Stimulated activated CD4-positive, alpha-beta T cell treated with anti-CD3 and anti-CD28 coated beads, Interleukin-4, amount 100 ng/mL, for 1 hour (primary cell): ENCODE measurements around the gene TNS1.

ENCODE experiments used
- DNase-seq: peaks from one replicate; pipeline ENCODE4 v3.0.0-alpha.2; 2020

TNS1 gene

GRCh38 chr2:217955881-217956493 lies 46.8 kb downstream of the TNS1 start:
- no peak for DNase-seq

DNA sequence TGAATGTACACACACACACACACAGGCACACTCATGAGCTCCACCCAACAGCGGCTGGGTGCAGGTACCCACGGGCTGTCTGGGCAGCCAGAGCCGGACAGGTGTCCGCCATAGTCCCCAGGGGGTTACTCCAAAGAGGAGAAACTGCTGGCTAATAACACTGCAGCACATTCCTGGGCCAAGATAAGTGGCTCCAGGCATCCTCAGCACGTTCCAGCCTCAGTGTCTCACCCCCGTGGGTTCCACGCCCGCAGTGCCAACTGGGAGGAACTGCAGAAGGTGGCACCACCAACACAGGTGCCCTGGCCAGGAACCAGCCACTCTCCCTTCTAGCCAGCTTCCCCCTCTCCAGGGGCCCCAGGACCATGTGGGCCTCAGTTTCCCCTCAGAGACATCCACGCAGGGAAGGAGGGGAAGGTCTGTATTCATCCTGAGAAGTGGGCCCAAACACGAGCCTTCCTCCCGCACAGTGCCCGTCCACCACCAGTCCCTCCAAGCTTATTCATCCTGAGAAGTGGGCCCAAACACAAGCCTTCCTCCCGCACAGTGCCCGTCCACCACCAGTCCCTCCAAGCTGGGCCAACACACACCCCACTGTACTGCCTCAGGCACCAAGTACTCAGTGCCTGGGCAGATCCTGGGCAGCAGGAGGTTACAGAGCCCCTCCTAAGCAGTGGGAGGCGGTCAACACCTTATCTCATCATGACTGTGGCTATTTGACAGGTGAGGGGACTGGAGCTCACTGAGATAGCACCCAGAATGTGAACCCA lies 47.6 kb downstream of the TNS1 start:
- no peak for DNase-seq

DNA sequence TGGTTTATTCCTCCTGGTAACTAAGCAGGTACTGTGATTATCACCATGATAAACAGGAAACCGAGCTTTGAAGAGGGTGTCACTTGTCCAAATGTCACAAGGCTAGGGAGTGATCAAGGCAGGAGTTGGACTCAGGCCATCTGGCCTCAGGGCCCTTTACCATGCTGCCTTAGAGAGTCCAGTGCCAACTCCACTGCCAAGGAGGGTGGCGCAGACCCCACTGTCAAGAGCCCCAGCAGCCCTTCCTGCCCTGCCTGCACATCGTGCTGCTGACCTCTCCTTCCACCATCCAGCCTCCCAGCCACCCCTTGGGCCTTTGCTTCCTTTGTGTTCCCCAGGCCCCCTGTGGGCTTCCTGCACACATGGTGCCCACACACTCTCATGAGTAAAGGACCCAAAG lies 48.3 kb downstream of the TNS1 start:
- no peak for DNase-seq

DNA sequence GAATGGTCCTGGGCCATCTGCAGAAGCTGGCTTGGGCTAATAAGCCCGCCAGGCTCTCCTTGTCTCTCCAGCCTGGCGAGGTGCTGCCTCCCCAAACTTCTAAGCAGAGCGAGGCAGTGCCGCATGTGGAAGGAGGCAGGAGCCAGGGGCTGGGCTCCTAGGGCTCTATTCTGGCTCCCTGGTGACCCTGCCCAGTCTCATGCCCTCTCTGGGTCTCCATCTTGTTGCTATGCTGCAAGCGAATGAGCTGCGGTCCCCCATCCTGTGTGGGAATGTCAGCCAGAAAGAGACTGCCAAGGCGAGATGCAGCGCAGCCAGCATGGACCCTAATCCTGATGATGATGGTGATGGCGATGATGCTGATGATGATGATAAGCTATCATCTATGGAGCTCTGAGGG lies 48.7 kb downstream of the TNS1 start:
- no peak for DNase-seq

DNA sequence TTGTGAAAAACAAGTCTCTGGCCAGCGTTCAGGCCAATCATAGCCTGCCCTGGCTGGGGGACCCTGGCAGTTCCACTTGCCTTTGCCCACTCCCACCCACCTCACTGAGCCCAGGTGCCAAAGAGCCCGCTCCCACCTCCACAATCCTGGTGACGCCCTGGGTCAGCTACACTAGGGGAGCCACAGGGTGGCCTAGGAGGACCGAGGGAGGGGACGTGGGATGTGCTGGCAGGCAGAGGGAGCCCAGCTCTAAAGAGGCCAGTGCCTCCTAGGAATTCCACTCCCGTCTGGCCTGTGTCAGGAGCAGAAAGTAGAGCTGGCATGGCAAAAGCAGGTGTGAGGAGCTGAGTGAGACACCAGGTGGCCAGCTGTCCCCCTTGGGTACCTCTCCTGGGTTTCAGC lies 49.3 kb downstream of the TNS1 start:
- no peak for DNase-seq

DNA sequence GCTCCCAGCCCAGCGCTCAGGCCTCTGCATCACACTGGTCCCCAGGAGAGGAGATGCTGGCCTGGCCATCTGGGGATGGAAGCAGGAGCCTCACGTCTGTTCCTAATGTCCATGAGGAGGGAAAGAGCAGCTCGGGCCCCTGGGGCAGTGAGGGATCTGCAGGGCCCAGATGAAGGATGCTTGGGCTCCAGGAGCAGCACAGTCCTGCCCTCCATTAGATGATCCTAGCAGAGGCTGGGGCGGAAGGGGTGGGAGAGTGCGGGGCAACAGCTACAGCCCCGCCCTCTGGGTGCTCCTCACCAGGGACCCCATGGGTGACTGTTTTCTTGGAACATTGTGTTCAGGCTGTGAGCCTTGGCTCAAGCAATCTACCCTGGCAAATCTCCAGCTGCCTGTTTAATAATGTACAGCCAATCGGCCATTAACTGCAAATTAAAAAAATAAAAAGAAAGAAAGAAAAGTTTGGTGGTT lies 49.7 kb downstream of the TNS1 start:
- DNase-seq = no peak

- no peak for DNase-seq
These were observed 50.4 kb downstream of the TNS1 start for GRCh38 chr2:217952409-217952808.

GRCh38 chr2:217951521-217952247 lies 51.1 kb downstream of the TNS1 start:
- no peak for DNase-seq

GRCh38 chr2:217951091-217951490 lies 51.7 kb downstream of the TNS1 start:
- no peak for DNase-seq

- DNase-seq = no peak
These were observed 52.4 kb downstream of the TNS1 start for GRCh38 chr2:217950401-217950871.

DNA sequence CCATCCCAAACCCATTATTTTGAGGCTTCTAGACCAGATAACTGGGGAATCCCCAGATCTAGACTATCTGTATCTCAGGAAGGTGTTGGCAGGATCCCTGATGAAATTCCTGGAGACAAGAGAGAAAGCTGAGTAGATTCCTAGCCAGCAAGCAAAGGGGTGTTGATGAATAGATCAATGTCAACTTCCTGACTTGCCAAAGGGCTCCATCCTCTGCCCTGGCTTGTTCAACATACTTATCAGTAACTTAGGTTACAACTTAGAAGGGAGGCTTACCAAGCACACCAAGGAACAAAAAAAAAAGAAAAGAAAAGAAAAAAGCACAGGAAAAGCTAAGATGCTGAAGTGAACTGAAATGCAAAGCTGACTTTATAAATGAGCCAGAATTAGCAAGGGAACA lies 53.3 kb downstream of the TNS1 start:
- no peak for DNase-seq

- DNase-seq = no peak
These were observed 53.9 kb downstream of the TNS1 start for GRCh38 chr2:217948897-217949296.

GRCh38 chr2:217948351-217948791 lies 54.4 kb downstream of the TNS1 start:
- DNase-seq = no peak

DNA sequence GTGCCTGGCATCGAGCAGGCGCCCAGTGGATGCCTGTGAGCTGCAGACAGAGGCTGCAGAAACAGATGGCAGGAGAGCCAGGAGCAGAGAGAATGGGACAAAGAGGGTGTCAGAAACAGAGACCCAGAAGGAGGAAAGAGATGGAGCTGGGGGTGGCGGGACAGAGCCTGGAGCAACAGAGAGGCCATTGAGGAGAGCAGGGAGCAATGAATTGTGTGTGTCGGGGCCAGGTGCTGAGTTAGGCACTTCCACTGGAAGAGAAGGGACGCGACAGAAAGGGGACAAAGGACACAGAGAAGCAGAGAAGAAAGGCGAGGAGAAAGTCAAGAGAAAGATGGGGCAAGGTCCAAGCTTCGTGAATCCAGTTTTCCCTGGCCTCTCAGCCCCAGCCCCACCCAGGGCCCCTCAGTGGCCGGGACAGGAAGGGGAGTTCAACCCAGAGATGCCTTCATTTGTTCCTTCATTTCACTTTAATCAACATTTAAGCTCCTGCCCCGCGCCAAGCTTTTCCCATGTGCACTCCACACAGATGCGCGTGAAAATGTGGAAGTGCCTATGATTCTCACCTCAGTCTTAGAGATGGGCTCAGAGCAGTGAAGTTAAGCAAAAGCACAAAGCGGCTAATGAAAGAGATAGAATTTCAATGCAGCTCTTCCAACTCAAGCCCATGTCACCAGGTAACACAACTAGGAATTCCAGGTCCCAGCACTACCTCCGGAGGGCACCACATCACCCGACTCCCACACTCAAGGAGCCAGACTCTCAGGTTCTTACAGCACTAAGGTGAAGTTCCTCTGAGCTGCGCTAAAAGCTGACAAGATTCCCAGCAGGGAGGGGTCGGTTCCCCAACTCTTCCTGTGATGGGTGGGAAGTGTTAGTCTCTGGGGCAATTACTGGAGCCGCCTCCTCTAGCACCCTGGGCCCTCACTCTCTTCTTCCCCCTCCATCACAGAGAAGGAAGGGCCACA lies 55.1 kb downstream of the TNS1 start:
- DNase-seq = no peak

- no peak for DNase-seq
These were observed 56.7 kb downstream of the TNS1 start for GRCh38 chr2:217946051-217946450.

GRCh38 chr2:217945530-217945929 lies 57.3 kb downstream of the TNS1 start:
- no peak for DNase-seq

DNA sequence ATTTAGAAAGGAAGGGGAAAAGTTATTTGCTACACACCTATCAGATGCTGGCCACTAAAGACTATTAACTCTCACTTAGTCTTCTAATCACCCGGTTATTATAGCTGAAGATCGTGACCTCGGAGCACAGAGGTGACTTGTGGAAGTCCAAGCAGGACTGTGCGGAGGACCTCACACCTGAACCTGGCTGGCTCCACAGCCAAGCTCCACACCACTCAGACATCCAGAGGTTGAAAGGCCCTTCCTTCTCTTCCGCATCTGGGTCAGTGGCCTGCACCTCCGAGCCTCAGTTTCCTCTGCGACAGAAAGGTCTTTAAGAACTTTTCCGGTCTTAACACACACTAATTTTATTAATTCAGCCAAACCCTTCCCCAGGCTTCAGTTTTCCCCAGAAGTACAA lies 57.9 kb downstream of the TNS1 start:
- no peak for DNase-seq

GRCh38 chr2:217944366-217944765 lies 58.4 kb downstream of the TNS1 start:
- DNase-seq = no peak

DNA sequence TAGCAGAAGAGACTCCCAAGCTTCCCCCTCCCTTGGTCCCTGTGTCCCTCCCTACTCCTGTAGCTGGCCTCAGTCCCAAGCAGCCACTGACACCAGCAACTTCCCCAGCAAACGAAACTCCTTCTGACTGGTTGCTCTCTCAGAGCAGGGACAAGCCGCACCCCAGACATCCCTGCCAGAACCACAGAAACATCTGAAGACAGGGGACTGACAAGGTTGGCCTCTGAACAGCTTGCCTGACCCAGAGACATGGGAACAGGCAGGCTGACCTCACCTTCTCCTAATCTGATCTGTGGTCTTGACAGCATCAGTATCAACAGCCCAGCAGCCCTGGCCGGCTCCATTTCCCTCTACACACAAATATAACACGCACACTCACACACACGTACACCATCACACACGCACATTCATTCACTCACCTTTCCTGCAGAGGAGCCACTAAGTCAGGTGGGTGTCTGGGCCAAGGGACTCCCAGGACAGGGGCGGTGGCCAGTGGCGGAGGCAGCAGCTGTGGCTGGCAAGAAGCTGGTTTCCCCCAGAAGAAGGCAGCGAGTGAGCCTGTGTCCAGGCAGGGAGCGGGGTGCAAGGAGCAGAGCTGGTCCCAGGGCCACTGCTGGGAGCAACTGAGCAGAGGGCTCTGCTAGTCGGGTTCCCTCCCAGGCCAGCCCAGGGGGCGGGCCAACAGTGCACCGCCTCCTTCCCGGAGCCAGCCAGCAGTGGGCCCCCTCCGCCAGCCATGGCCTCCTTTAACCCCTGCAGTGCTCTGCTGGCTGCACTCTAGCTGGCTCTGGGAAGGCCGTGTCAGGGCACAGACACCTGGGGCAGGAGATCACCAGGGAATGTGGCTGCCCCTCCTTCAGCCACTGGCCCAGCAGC lies 59.1 kb downstream of the TNS1 start:
- no peak for DNase-seq

DNA sequence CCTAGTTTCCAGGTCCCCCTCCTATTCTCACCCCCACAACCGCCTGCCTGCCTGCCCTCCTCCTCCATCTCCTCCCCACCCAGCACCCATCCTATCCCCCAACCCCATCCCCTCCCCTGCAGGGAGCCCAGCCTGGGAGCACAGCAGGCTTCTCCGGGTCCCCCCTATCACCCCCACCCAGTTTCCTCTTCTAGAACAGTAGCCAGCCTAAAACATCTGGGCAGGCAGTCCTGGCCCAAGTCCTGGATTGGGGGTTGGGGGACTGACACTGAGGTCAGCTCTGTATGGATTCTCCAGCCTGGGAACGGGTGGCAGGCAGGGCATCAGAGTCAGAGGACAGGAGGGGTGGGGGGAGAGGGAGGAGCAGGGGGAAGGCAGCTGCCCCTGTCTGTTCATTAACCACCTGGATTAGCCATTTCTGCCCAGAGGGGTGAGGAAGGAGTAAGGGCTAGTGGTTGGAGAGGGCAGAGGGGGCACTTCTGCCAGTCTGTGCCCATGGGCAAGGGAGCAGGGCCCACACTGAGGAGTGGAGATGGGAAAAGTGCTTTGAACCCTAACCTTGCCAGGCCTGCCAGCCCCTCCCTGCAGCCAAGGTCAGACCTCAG lies 60.0 kb downstream of the TNS1 start:
- no peak for DNase-seq
